ENCODE measurements around the gene SPRR5.

The SPRR5 gene

GRCh38 chr1:152986578-152986977 lies 39.6 kb downstream of the SPRR5 start:
- no peak for DNase-seq

GRCh38 chr1:152993186-152993585 lies 46.2 kb downstream of the SPRR5 start:
- DNase-seq, result no peak

- DNase-seq, result no peak
Observed at GRCh38 chr1:152995842-152996241, 48.8 kb downstream of the SPRR5 start.

- no peak for DNase-seq
Observed at GRCh38 chr1:152996633-152997400, 49.8 kb downstream of the SPRR5 start.

- DNase-seq, result no peak
Observed at GRCh38 chr1:152997901-152998300, 50.9 kb downstream of the SPRR5 start.

GRCh38 chr1:152998476-152998875 lies 51.5 kb downstream of the SPRR5 start:
- DNase-seq, result no peak
